Embryonic facial prominence (tissue), 1 donor: ENCODE measurements around the gene RNF220.

Experiments used
- DNase-seq: peaks from one replicate; pipeline ENCODE4 v3.0.0-alpha.2; 2016; ENCODE audit errors: extremely low spot score

The RNF220 gene

GRCh38 chr1:44610527-44611148, 205.6 kb downstream of the RNF220 start:
- no peak for DNase-seq

DNA sequence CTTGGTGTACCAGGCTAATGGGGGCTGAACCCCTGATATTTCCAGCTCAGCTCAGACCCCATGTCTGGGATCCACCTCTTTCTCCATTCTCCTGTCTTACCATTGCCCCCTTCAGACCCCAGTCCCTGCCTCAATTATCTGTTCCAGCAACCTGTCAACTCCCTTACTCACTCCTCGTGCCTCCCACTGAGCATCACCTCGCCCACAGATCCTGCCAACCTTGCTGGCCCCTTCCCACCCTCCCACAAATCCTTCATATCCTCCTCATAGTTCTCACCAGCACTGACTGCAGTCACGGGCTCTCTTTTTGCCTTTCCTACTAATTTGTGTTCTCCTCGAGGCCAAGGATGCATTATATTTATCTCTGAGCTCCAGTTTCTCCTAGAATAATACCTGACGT, 206.4 kb downstream of the RNF220 start:
- no peak for DNase-seq

DNA sequence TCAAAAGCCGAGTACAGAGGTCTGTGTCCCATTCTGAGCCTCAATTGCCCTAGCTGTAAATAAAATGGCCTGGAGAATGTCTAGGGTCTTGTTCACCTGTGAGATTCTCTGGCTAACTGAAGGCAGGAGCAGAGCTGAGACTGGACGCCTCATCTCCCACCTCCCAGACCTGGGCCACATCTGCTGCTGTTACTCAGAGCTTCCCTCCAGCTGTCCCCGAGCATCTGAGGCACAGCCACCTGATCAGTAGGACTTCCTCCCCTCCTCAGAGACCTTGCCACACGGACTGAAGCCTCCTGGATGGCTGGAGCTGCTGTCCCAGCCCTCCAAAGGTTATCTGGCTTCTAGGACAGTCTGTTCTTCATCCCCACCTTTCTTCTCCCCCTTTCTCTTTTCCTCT, 206.8 kb downstream of the RNF220 start:
- no peak for DNase-seq

- DNase-seq = no peak
These were observed 208.9 kb downstream of the RNF220 start for GRCh38 chr1:44613941-44614340.

DNA sequence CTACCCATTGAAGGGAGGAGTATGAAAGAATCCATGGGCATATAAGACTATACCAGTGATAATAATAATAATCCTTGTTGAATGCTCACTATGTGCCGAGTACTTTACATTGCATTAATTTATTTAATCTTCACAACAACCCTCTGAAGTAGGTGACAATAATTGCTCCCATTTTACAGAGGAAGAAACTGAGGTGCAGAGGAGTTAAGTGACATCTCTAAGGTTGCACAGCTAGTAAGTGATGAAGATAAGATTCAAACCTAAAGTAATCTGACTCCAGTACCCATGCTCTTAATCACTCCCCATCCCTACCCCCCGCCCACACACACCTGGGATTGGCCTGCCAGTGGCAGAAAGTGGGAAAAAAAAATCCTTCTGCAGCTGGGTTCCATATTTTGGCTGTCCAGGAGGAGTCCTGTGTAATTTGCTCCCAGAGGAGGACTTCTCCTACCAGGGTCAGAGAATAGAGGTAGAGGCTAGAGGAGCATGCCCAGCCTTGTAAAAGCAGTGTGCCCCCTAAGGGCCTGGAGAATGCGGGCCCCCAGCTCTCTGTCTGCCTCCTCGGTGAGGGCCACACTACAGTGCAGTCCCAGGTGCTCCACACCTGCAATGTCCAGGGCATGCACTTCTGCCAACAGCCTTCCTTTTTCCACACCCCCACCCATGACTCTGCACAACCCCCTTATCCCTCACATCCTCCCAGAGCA, 211.4 kb downstream of the RNF220 start:
- DNase-seq = no peak

- no peak for DNase-seq
These were observed 212.1 kb downstream of the RNF220 start for GRCh38 chr1:44616991-44617702.

DNA sequence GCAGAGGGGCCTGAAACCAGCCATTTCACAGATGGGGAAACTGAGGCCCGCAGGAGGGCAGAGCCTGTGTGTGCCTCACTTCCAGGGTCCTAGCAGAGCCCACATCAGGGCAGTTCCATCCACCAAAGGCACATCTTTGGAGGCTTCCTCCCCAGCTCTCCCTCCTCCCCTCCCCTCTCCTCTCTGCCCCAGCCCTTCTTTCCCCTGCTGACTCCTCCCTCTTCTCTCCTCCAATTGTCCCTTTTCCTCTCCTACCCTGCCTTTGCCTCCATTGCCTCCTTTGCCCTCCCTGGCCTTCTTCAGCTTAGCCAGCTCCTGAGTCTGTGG, 212.6 kb downstream of the RNF220 start:
- no peak for DNase-seq

DNA sequence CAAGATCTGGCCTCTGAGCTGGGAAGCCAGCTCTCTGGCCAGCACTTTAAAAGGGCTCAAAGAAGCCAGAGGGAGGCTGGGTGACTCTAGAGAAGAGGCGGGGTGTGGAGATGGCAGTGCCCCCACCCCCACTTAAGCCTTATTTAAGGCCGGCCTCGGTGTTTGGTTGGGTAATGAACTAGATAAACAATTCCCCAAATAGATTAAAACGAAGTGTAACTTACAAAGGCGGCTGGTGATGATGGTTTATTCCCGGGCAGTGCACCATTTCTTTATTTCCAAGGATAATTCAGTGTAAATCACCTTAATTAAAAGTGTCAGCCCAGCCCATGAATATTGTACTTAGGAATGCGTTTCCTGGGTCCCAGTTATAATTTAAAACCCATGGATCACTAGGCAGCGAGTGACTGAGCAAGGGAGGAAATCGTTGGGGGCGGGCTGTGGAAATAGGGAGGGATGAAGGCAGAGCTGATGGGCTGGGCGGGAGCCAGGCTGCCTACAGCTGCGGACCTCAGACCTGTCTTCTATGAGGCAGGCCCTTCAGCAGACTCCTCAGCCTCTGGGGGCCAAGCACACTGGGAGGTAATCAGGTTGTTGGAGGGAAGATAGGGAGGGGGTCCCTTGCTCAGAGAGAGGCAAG, 214.3 kb downstream of the RNF220 start:
- no peak for DNase-seq

DNA sequence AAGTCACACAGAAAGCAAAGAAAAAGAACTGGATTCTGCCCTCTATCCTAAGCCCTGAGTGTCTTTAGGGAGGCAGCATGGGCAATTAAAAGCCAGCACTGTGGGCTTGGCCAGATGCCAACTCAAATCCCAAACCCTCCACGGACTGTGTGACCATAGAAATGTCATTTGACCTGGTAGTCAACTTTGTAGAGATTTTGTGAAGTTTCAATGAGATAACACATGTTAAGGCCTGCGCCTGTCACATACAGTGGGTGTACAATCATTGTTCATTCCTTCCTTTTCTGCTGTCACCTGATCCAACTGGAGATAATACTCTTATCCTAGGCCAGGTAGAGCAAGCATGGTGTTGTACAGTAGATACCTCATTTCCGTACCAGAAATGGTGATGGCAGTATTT, 215.0 kb downstream of the RNF220 start:
- DNase-seq = no peak

GRCh38 chr1:44621841-44622286, 216.8 kb downstream of the RNF220 start:
- DNase-seq = no peak

DNA sequence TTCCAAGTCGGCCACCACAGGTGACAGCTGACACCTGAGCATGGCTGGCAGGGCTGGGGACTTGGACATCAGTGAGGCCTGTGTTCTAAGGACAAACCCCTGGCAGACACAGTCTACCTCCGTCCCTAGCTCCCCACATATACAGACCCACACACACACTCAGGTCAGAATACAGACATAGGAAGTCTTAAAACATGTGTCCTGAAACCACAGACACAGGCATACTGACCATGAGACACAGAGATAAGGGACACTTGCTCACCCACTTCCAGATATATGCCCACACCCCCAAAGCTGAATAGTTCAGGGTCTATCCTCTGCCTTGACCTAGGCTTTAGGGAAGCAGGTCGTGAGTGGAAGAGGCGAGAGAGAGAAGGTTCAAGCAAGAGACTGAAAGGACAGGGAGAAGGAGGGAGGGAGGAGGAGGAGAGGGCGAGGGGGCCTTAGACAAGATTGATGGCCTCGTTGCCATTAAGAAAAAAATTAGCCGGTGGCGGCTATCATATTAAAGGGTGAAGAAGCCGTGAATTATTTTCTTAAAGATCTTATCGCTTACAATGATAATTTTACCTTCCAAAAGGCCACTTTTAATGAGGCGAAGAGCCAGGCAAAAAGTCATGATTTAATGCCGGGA, 219.3 kb downstream of the RNF220 start:
- no peak for DNase-seq

GRCh38 chr1:44625348-44625747, 220.3 kb downstream of the RNF220 start:
- no peak for DNase-seq

DNA sequence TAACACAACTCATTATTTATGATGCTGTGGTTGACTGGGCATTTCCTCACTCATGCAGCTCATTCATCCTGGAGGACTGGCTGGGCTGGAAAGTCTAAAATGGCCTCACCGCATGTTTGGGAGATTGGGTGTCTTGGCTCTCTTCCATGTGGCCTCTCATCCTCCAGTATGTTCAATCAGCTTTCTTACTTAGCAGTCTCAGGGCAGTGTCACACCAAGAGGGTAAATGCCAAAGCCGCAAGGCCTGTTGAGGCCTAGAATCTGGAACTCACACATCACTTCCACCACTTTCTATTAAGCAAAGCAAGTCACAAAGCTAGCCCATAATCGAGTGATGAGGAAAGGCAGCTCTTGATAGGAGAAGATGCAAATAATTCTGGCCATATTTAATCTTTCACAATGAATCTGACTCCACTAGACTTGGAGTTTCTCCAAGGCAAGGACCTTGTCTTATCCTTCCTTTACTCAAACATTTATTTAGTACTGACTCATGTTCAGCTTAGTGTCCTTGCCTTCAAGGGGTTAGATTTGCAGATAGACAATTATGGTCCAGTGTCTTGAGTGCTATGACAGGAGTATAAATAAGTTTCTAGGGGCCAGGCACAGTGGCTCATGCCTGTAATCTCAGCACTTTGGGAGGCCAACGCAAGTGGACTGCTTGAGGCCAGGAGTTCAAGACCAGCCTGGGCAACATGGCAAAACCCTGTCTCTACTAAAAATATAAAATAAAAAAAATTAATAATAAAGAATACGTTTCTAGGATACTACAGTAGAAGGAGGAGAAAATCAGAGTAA, 224.1 kb downstream of the RNF220 start:
- no peak for DNase-seq

GRCh38 chr1:44630116-44630515, 225.1 kb downstream of the RNF220 start:
- DNase-seq = no peak

- DNase-seq = no peak
These were observed 226.2 kb downstream of the RNF220 start for GRCh38 chr1:44631333-44631646.

DNA sequence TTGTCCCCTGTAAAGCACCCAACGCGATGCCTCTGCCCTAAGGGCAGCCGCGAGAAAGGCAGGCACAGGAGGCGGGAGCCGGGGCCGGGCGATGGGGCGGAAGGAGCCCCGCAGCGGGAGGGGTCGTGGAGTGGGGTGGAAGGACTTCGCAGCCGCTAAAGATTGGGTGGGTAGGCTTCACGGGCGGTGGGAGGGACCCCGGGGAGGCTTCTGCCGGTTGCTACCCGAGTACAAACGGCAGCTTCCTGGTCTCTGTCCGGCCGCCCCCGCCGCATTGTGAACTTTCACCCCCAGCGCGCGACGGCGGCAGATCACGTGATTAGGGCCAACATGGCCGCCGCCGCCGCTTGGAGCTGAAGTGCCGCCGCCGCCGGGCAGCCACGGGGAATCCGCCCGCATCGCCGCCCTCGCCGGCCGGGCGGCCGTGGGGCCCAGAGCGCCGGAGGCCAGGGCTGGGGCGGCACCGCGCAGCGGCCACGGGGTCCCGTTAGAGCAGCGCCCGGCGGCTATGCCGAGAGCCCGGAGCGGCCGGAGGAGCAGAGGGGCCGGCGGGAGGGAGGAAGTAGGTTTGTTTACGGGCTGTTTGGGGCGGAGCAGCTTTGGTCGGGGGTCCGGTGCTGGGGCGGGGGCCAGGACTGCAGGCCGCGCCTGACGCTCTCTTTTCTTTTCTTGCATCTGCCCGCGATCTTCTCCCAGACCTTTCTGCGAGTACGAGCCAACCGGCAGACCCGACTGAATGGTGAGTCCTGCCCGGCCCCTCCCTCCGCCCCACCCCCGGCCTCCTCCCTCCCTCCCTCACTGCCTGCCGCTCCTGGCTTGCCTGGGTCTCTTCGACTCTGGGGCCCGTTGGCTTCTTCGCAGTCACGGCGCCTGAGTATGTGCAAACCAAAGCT, 226.8 kb downstream of the RNF220 start:
- peak; percentile 80 for DNase-seq

DNA sequence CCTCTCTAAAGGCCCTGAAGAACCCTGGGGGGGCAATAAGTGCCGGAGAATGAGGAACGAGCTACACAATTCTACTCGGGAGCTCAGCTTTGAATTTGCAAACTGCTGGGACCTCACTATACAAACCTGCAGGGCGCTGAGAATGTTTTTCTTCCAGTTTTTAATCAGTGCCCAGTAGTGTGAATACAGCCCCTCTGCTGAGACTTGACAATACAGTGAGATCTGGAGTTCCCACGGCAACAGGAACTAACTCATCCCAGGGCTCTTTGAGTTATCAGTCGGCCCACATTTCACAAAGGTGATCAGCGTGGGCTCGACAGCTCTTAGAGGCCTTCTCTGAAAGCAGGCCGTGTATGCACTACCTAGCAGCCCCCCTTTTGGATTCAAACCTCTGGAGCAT, 227.5 kb downstream of the RNF220 start:
- no peak for DNase-seq

DNA sequence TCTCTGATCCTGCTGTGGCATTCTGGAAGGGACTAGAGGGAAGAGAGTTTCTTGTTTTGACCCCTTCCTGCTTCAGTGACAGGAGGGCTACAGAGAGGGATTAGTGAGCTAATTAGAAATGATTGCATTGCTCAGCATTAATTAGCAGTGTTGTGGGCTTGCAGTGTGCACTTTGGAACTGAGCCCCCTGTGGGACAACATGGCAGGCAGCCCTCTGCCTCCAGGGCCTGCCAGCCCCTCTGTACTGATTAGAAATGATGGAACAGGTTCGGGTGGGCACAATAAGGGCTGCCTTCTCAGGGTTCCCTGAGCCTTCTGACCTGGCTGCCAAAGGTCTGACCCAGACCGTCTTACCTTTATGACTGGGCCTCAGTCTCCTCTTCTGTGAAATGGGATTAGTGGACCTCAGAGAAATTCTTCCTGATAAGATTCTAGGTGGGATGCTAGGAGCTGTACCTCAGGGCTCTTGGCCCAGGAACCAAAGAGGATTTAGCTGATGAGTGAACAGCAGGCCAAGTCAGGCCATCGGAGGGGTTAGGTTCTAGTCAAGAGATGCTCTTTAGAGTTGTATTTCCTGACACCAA, 229.6 kb downstream of the RNF220 start:
- no peak for DNase-seq

DNA sequence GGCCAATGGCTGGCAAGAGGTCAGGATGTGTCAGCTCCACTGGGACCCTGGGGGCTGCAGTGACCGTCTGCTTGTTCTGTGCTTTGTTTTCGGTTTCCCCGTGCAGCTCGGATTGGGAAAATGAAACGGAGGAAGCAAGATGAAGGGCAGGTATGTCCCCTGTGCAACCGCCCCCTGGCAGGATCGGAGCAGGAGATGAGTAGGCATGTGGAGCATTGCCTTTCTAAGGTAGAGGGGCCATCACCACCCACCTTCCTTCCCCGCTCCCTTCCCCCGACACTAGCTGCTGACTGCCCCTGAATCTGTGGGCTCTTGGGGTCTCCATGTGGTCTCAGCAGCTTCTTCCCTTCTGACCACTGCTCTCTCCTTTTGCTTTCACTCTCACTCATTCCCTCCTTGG, 230.4 kb downstream of the RNF220 start:
- DNase-seq = no peak

DNA sequence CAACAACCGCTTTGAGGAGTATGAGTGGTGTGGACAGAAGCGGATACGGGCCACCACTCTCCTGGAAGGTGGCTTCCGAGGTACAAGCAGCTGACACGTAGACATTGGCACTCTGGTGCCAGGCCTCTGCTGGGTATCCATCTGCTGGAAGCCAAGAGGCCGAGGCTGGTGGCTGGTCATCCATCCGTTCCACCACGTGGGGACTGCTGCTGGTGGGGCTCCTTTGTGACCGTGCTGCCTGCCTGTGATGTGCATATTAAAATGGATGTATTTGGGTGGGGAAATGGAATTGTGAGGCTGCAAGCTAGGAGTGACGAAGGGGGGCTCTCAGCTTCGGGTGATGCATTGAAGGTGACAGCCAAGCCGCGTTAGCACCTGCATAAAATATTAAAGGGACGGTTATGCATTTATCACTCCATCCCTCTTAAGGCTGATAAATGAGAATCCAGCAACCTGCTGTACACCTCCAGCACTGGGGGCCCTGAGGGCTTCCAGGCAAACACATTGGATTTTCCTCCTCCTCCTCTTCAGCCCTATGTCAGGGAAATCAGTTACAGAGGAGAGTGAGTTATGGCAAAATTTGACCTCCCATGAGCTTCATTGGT, 231.1 kb downstream of the RNF220 start:
- DNase-seq = no peak
